PC-9 (cell line): Measurements from ENCODE around the gene EDNRB.

ENCODE experiments used
- EZH2 ChIP-seq: fragments of 200-600 bp; sonication (generic); IDR thresholded peaks from 2 replicates; pipeline ENCODE4 v1.8.0; 2017; ENCODE audit warnings: antibody characterized with exemption, low read depth
- TF ChIP-seq, protein P1 (sequence below): fragments of 200-600 bp; sonication (generic); conservative IDR thresholded peaks from 2 replicates; pipeline ENCODE4 v1.6.1; 2017; ENCODE audit warnings: mixed run types, antibody characterized with exemption, mild to moderate bottlenecking, moderate library complexity

DNA sequence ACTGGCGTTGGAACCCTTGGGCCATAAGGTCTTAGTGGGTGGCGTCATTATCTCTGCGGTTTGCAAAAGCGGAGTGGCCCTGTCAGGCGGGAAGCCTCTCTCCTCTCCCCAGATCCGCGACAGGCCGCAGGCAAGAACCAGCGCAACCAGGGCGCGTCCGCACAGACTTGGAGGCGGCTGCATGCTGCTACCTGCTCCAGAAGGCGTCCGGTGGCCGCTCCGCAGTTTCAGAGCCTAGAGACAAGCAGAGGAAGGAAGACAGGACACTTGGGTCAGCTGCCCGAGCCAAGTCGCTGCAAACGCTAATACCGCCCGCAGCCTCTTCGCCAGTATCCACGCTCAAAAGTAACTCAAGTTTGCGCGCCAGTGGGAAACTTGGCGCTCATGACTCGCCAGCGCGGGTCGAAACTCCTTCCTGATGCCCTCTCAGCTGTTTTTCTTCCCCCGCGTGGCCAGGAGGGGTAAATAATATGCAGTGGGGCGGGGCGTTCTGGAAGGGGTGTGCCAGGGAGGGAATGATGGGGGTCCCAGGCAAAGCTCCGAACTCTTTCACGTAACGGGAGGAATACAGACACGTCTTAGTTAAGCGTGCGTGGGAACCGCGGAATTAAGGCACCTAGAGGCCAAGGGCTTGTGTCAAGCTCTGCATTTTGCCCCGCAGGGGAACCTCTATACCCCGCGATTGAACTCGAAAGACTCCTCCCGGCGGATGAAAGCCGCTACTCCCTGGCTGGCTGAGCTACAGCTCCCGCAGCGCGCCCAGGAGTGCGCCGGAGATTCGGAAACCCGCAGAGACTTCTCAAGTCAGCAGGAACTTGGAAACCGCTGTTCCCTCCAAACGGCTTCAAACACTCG, at the start of gene EDNRB:
- TF ChIP-seq, protein P1, sequence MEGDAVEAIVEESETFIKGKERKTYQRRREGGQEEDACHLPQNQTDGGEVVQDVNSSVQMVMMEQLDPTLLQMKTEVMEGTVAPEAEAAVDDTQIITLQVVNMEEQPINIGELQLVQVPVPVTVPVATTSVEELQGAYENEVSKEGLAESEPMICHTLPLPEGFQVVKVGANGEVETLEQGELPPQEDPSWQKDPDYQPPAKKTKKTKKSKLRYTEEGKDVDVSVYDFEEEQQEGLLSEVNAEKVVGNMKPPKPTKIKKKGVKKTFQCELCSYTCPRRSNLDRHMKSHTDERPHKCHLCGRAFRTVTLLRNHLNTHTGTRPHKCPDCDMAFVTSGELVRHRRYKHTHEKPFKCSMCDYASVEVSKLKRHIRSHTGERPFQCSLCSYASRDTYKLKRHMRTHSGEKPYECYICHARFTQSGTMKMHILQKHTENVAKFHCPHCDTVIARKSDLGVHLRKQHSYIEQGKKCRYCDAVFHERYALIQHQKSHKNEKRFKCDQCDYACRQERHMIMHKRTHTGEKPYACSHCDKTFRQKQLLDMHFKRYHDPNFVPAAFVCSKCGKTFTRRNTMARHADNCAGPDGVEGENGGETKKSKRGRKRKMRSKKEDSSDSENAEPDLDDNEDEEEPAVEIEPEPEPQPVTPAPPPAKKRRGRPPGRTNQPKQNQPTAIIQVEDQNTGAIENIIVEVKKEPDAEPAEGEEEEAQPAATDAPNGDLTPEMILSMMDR, result no peak
- TF ChIP-seq EZH2, result no peak
